Activated CD8-positive, alpha-beta memory T cell treated with anti-CD3 and anti-CD28 coated beads, Interleukin-2, amount 50 U/mL, for 48 hours (primary cell): ENCODE measurements around the gene GNB3.
"Not testable (repeated sequence)": the region's sequence is repeated elsewhere in the genome, so short reads cannot be mapped to it uniquely, and the experiment has no call there.

Experiments
- DNase-seq: peaks from one replicate; pipeline ENCODE4 v3.0.0-alpha.2; 2020

The GNB3 gene

DNA sequence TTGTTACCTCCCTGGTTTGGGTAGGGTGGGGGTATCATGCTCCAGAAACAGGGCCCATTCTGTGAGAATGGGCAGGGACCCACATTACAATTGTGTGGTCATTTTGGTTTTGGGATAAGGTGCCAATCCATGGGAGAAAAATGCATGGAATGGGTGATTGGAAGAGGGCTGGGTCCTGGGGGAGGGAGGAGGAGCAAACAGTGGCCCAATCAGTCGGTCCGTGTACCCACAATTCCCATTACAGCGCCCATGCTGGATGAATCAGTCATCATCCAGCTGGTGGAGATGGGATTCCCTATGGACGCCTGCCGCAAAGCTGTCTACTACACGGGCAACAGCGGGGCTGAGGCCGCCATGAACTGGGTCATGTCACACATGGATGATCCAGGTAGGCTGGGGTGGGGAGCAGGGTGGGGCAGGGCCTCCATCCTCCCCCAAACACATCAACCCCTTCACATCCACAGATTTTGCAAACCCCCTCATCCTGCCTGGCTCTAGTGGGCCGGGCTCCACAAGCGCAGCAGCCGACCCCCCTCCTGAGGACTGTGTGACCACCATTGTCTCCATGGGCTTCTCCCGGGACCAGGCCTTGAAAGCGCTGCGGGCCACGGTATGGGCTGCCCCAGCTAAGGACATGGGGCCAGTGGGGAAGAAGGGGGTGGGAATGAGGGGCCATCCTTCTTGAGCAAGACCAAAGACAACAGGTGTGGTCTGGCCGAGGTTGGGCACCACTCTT, 23.0 kb downstream of the GNB3 start:
- DNase-seq, result no peak

DNA sequence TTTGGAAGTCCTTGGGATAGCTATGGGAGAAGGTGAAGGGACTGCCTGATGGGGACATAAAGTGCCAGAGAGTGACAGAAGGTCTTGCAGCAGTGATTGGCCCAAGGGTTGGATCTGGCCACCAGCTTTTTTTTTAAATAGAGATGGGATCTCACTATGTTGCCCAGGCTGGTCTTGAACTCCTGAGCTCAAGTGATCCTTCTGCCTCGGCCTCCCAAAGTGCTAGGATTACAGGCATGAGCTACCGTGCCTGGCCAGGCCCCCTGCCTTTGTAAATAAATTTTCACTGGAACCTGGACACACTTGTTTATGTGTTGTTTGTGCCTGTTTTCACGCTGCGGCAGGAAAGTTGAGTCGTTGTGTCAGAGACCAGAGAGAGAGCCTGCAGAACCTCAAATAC, 24.6 kb downstream of the GNB3 start:
- DNase-seq, result not testable (repeated sequence)

DNA sequence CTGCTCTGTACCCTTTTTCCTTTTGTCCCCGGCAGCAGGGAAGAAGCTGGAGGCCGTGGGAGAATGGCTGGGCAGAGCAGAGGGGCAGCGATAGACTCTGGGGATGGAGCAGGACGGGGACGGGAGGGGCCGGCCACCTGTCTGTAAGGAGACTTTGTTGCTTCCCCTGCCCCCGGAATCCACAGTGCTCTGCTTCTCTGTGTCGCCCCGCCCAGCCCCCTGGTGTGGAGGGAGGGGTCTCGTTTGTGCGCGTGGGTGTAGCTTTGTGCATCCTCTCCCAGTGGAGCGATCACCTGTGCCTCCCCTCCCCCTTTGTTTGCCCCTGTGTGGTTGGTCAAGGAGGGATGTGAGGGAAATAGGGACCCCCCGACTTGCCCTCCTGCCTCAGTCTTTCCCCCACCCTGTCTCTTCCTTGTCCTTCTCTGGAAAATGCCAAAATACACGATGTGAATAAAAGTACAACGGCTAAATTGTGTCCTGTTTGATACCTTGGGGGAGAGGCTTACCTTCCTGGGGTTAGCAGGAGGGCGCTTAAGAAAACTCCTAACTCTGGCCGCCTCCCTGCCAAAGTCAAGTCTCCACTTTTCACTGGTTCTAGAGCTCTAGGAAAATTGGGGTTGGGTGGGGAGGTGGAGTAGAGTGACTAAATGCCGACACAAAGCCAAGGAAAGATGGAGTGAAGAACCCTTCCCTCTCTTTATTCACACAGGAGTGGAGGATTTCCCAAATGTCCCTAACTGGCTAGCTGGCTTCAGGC, 25.6 kb downstream of the GNB3 start:
- DNase-seq, result no peak

DNA sequence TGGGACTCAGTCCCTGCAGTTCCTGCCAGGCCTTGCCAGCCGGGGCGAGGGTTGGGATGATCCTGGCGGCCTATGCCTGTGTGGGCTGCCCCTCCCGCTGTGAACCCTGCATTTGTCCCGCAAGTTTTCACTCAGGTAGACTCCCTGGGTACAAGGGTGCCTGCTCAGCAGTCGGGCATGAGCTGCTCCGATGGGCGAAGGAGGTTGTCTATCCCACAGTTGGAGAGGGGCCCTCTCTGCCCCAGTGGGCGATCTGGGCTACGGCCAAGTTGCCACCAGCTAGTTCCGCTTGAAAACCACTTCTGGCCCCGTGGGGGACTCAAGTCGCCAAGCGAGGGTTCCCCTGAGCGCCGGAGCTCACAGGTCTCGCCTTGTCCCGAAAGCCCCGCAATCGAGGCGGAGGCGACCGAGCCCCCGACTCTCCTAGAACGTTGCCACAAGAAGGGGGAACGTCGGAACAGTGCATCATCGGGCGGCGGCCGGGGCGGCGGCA, 26.2 kb downstream of the GNB3 start:
- DNase-seq, result no peak

DNA sequence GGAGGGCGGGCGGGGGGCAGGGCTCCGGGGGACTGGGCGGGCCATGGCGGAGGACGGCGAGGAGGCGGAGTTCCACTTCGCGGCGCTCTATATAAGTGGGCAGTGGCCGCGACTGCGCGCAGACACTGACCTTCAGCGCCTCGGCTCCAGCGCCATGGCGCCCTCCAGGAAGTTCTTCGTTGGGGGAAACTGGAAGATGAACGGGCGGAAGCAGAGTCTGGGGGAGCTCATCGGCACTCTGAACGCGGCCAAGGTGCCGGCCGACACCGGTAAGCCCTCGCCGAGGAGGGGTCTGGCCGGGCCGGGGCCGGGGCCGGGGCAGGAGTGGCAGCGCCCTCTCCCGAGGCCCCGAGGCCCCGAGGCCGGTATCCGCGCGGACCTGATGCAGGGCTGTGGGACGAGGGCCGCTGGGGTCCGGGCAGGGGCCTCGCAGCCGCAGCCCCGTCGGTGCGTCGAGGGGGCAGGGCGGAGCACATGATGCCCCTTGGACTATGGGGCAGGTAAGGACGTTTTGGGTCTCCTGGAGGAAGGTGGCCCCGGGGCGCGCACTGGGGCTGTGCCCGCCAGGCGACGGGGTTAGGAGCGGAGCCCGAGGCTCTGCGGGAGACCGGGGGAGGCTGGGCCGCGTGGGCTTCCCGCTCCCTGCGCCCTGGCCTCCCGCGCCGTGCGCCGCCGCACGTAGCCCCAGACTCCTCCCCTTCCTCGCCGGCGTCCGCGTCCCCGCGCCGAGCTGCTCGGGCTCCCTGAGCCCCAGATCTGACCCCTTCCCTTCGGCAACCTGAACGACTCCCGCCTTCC, 26.9 kb downstream of the GNB3 start, which contains the start of gene TPI1:
Gene TPI1, plus strand, starts transcription at position 119 of the 798 bp plus-strand sequence. Its CDS starts 36 bp downstream, at position 155.
- peak; percentile 92 for DNase-seq

DNA sequence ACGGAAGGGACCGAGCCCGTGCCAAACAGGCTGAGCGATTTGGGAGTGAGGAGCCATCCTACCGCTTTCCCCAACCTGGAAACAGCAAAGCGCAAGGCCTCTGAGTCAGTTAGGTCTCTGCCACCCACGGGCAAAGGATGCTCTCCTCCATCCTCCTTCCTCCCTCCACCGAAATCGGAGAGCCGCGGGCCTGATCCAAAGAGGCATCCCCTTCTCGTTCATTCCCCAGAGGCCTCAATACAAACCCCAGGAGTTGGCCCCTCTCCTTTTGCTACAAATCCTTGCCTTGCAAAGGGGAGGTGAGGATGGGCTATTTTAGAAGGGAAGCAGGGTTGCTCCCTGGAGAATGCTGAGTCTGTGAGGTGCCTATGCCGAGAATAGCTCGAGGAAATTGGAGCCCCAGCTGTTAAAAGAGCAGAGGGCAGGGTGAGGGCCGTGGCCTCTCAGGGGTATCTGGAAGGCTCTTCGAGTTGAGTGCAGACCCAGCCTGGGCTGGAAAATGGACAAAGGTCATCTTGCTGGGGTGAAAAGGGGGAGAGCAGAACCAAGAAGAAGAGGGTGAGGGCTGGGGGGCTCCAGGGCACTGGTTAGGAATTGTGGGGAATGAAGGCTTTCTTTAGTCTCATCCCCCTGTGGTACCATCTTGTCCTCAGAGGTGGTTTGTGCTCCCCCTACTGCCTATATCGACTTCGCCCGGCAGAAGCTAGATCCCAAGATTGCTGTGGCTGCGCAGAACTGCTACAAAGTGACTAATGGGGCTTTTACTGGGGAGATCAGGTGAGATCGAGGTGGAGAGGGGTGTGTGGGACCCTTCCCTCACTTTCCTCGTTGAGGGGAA, 27.7 kb downstream of the GNB3 start:
- no peak for DNase-seq

DNA sequence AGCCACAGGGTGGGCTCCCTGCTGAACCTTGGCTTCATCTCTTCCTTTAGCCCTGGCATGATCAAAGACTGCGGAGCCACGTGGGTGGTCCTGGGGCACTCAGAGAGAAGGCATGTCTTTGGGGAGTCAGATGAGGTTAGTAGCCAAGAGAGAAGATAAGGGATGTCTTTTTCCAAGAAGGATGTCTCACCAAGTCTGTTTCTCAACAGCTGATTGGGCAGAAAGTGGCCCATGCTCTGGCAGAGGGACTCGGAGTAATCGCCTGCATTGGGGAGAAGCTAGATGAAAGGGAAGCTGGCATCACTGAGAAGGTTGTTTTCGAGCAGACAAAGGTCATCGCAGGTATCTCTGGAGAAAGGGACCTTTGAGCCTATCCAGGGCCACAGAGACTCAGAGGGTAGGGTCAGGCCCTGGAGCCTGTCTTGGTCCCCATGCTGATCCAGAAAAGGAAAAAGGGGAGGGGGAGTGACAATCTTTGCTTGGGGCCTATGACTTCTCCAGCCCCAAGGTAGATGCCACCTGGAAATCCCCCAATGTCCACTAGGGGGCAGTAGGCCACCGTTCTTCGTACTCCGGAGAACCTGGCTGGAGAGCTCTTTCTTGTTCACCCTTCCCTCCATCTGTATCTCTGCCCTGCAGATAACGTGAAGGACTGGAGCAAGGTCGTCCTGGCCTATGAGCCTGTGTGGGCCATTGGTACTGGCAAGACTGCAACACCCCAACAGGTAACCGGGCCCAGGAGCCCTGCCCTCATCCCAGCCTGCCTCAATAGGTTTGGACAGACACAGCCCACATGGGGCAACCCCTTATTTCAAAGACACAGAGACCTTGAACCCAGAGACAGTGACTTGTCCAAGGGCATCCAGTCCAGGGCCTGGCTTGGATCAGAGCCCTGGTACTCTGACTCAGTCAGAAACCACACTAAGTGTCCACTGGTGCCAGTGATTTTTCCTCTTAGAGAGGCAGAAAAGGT, 28.6 kb downstream of the GNB3 start:
- DNase-seq, result peak; percentile 92

DNA sequence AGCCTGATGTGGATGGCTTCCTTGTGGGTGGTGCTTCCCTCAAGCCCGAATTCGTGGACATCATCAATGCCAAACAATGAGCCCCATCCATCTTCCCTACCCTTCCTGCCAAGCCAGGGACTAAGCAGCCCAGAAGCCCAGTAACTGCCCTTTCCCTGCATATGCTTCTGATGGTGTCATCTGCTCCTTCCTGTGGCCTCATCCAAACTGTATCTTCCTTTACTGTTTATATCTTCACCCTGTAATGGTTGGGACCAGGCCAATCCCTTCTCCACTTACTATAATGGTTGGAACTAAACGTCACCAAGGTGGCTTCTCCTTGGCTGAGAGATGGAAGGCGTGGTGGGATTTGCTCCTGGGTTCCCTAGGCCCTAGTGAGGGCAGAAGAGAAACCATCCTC, 29.6 kb downstream of the GNB3 start:
- DNase-seq, result not testable (repeated sequence)

DNA sequence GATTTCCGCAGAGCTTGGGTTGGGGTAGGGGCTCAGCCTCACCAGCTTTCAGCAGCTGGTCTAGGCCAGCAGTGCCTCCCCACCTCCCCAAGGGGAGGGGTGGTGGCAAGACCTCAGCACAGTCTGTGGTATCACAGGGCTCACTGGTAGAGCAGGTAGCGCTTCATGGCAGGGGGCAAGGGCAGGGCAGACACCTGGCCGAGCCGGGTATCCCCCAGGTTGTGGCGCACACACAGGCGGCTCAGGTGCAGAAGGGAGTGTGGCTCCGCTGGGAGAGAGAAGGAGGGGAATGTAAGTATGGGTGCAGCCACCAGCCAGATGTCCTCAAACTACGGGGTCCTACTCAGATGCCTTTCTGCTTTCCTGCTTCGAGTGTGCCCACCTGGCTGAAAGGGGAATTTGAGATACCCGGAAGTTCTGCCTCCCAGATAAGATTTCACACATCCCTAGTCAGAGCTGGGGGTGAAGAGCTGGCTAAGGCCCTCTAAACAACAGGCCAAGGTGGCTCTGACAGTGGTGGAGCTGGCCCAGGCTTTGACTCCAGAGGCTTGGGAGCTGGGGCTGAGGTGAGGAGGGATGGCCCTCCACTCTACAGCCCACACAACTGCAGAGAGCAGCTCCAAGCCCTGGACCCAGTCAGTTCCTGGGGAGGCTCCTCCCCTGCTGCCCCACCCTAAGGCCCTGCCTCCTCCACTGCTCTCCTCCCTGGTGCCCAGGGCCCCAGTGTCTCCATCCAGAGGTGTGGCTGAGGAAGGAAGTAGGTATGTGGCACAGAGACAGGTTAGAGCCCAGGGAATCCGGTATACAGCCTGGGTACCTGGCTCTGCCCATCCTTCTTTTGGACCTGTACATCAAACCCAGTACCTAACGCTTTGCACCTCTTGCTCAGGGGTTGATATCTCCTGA, 30.6 kb downstream of the GNB3 start:
- DNase-seq, result peak; percentile 75

DNA sequence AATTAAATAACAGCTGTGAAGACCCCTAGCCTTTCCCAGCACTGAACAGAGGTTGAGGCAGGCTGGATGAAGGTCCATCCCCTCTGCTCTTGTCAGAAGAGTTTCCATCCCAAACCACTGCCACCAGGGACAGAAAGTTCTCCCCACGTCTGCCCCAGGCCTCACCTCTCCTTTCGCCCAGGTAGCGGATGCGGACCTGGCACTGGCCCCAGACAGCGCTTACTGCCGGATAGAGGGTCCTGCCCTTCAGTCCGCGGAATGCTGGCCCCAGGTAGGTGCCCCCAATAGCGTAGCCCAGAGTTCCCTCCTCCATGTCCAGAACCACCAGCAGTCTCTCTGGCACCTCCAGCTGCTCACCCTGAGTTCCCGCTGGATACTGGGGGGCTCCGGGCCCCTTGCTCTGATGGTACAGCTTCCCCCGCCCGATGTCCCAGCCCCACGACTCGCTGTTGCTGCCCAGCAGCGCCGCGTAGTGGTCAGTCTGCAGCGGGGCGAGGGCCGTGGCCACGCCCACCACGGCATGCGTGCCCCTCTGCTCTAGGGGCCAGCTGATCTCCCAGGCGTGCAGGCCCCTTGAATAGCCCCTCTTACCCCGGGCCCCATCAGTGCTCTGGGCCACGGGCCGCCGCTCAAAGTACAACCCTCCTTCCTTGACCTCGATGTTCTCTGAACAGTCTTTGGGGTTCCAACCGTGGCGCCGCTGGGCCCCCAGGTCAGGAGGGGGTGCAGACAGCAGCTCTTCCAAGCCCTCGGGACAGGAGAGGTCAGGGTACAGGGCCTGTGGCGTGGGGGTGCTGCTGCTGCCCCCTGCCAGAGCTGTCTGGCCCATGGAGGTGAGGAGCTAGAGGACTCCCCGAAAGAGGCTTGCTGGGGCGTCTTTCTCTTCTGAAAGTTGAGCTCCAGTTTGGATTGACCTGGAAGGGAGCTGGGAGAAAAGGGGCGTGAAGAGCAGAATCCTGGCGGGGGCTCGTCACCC, 31.6 kb downstream of the GNB3 start:
- DNase-seq, result peak; percentile 95

DNA sequence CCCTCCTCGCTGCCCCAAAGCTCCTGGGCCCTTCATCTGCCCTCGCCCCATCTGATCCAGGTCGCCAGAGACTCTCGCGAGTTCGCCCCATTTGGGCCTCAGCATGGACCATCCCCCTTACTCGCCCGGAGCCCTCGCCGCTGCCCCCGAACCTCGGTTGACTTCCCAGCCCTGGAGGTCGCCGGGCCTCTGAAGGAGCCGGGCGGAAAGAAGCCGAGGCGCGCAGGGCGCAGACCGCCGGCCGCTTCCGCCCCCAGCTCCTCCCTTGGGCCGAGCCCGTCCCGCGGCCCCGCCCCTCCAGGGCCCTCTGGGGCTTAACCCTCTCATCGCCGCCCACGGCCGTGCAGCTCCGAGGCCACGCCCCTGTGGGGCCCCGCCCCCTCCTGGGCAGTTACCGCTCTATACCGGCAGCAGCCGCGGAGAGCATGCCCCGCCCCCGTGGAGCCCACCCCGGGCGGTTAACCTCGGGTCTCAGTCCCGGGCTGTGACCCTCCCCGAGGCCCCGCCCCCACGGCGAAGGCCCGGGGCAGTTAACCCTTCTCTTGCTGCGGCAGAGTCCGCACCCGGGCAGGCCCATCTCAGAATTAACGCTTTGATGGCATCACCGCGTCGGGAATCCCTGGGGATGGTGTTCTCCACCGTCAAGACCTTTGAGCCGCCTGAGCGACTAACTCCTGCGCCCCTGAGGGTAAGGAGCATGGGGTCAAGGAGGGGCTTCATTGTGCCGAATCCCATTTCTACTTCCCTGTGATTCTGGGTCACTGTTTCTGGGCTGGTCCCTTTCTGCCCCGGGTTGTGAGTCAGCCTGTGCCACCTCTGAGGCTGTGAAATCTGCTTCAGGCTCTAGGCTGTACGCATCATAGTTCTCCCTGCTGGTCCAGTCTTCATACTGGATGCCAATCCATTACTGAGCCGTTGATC, 32.6 kb downstream of the GNB3 start, which contains the start of gene SPSB2:
Gene SPSB2, minus strand, starts transcription at position 210 of the 921 bp plus-strand sequence. CDS start 402 bp downstream, outside the sequence.
- DNase-seq, result peak; percentile 100

DNA sequence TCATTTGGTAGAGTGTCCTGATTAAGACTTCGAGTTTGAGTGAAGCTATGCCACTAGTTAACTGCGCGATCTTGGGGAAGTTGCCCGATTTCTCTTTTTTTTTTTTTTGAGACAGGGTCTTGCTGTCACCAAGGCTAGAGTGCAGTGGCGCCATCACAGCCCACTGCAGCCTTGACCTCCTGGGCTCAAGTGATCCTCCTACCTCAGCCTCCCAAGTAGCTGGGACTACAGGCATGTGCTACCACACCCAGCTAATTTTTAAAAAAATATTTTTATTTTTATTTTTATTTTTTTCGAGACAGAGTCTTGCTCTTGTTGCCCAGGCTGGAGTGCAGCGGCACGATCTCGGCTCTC, 33.3 kb downstream of the GNB3 start:
- not testable (repeated sequence) for DNase-seq

DNA sequence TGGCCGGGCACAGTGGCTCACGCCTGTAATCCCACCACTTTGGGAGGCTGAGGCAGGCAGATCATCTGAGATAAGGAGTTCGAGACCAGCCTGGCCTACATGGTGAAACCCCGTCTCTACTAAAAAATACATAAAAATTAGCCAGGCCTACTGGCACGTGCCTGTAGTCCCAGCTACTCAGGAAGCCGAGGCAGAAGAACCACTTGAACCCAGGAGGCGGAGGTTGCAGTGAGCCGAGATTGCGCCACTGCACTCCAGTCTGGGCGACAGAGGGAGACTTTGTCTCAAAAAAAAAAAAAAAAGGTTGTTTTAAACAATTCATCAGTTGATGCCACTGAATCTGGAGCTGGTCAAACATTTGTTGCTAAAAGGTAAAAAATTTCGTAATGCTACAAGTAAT, 39.1 kb downstream of the GNB3 start:
- not testable (repeated sequence) for DNase-seq

DNA sequence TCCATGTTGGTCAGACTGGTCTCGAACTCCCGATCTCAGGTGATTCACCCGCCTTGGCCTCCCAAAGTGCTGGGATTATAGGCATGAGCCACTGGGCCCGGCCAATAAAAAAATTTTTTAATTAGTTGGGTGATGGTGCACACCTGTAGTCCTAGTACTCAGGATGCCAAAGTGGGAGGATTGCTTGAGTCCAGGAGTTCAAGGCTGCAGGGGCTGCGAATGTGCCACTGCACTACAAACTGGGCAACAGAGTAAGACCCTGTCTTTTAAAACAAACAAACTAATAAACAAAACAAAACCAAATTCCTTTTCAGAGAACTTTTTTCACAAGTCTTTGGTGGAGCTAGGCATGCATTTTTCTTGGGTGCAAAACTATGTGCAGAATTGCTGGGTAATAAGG, 42.5 kb downstream of the GNB3 start:
- DNase-seq, result no peak

DNA sequence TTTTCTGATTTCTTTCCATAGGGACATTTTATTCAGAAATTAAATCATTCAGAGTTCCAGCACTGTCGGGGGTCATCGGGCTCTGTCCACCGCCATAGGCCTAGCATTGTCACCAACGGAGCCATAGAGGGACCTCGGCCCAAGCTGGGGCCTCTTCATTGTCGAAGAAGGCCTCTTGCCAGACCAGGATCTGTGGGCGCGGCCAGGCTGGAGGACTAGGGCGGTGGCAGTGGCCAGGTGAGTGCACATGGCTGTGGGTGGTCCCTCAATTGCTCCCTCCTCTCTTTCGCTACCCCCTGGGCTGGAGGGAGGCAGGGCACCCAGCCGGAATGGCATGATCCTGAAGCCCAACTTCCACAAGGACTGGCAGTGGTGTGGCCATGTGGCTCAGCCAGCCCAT, 43.0 kb downstream of the GNB3 start:
- no peak for DNase-seq

DNA sequence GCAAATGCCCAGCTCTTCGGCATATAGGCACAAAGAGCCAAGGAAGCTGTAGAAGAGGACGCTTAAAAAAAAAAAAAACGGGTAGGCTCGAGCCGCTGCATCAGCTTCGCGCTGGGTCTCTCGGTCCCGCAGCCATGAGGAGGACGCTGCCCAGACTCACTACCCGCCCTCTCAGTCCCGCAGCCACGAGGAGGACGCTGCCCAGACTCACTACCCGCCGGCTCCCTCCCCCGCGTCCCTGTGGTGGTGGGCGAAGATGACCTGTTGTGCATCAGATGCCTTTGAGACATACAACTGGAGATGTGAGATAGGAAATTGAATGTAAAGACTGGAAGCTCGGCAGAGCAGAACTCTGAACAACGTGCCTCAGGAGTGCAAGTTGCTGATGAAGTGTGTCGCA, 43.8 kb downstream of the GNB3 start:
- DNase-seq, result no peak

DNA sequence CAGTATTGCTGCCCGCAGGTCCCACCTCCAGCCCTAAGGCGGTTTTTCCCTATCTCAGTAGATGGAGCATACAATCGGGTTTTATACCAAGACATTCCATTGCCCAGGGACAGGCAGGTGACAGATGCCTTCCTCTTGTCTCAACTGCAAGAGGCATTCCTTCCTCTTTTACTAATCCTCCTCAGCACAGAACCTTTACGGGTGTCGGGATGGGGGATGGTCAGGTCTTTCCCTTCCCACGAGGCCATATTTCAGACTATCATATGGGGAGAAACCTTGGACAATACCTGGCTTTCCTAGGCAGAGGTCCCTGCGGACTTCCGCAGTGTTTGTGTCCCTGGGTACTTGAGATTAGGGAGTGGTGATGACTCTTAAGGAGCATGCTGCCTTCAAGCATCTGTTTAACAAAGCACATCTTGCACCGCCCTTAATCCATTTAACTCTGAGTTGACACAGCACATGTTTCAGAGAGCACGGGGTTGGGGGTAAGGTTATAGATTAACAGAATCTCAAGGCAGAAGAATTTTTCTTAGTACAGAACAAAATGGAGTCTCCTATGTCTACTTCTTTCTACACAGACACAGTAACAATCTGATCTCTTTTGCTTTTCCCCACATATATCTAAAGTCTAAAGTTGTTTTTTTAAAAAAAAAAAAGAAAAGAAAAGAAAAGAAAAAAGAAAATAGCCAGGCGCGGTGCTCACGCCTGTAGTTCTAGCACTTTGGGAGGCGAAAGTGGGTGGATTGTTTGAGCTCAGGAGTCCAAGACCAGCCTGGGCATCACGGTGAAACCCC, 45.7 kb downstream of the GNB3 start:
- DNase-seq, result not testable (repeated sequence)
